HEK293 (cell line): ENCODE results near the gene EVI5L.

Experiments
- CTCF ChIA-PET: fragments of 350-600 bp; formaldehyde crosslinking; extraction: SDS; loops from one replicate; lab custom pipeline; 2021; ENCODE audit warnings: antibody characterized with exemption; lab: Yijun Ruan, JAX
- POLR2A ChIA-PET: fragments of 300-600 bp; formaldehyde crosslinking; extraction: SDS; loops from one replicate; lab custom pipeline; 2020; ENCODE audit warnings: antibody characterized with exemption, inconsistent platforms; lab: Yijun Ruan, JAX
- H3K27ac ChIP-seq: fragments of 200-500 bp; sonication (Bioruptor generic); 2 replicates; pipeline ENCODE4 v1.5.1; 2014; ENCODE audit warnings: low read depth, low read length, control low read depth, inconsistent platforms; ENCODE audit errors: extremely low read depth
- H3K36me3 ChIP-seq, 2 experiments: fragments of 200-500 bp in 1 of 2; sonication (Bioruptor generic) in 1 of 2; 1 replicate in 1 of 2; 2 replicates in 1 of 2; pipeline ENCODE4 v1.5.1; 2014 to 2017; ENCODE audit warnings: inconsistent platforms in 2 of 2, low read length in 2 of 2; ENCODE audit not compliant: control insufficient read depth in 2 of 2, insufficient read depth in 1 of 2
- H3K4me1 ChIP-seq: fragments of 200-500 bp; sonication (Bioruptor generic); 2 replicates; pipeline ENCODE4 v1.5.1; 2014; ENCODE audit warnings: mild to moderate bottlenecking, low read length, inconsistent platforms; ENCODE audit not compliant: control insufficient read depth, insufficient read depth
- H3K4me3 ChIP-seq: 2 replicates; pipeline ENCODE4 v1.5.1; 2011; ENCODE audit warnings: low read depth, mild to moderate bottlenecking, control low read depth, low read length, moderate library complexity
- H3K9me3 ChIP-seq: fragments of 200-500 bp; sonication (Bioruptor generic); 2 replicates; pipeline ENCODE4 v1.5.1; 2014; ENCODE audit warnings: low read depth, low read length, inconsistent platforms; ENCODE audit not compliant: control insufficient read depth, insufficient read depth
- GLI4 ChIP-seq: fragments of 450-650 bp; formaldehyde crosslinking; IDR thresholded peaks from 2 replicates; pipeline ENCODE4 v1.5.1; 2016; ENCODE audit warnings: missing biosample characterization, missing genetic modification characterization
- MEIS1 ChIP-seq: sonication (generic); formaldehyde crosslinking; IDR thresholded peaks from 2 replicates; pipeline ENCODE4 v1.8.1; 2022; ENCODE audit warnings: missing genetic modification reagents, mild to moderate bottlenecking, borderline replicate concordance
- PRDM1 ChIP-seq: fragments of 450-650 bp; formaldehyde crosslinking; IDR thresholded peaks from 2 replicates; pipeline ENCODE4; 2016; ENCODE audit warnings: missing biosample characterization, missing genetic modification characterization
- SETDB1 ChIP-seq: IDR thresholded peaks from one replicate; pipeline ENCODE4 v1.6.1; 2017; ENCODE audit warnings: mild to moderate bottlenecking, low read length, moderate library complexity, mixed read lengths; ENCODE audit not compliant: insufficient read length
- TCF7L2 ChIP-seq: IDR thresholded peaks from 2 replicates; pipeline ENCODE4 v1.6.1; 2011; ENCODE audit warnings: low read depth, mild to moderate bottlenecking, inconsistent platforms, low read length, moderate library complexity, borderline replicate concordance
- ZBTB21 ChIP-seq: fragments of 450-650 bp; formaldehyde crosslinking; IDR thresholded peaks from 2 replicates; pipeline ENCODE4 v1.5.1; 2017; ENCODE audit warnings: missing biosample characterization, missing genetic modification characterization
- ZNF10 ChIP-seq: fragments of 450-650 bp; formaldehyde crosslinking; IDR thresholded peaks from 2 replicates; pipeline ENCODE4 v1.5.1; 2017; ENCODE audit warnings: missing biosample characterization, missing genetic modification characterization
- ZNF121 ChIP-seq: fragments of 450-650 bp; formaldehyde crosslinking; IDR thresholded peaks from 2 replicates; pipeline ENCODE4 v1.5.1; 2016; ENCODE audit warnings: missing biosample characterization, missing genetic modification characterization
- ZNF175 ChIP-seq: fragments of 450-650 bp; formaldehyde crosslinking; IDR thresholded peaks from 2 replicates; pipeline ENCODE4 v1.5.1; 2016; ENCODE audit warnings: missing biosample characterization, missing genetic modification characterization
- ZNF211 ChIP-seq: fragments of 450-650 bp; formaldehyde crosslinking; IDR thresholded peaks from 2 replicates; pipeline ENCODE4 v1.5.1; 2016; ENCODE audit warnings: low read depth, missing biosample characterization, missing genetic modification characterization
- ZNF24 ChIP-seq: fragments of 450-650 bp; formaldehyde crosslinking; IDR thresholded peaks from 2 replicates; pipeline ENCODE4 v1.5.1; 2016; ENCODE audit warnings: missing biosample characterization, missing genetic modification characterization
- ZNF266 ChIP-seq: fragments of 450-650 bp; formaldehyde crosslinking; IDR thresholded peaks from 2 replicates; pipeline ENCODE4 v1.5.1; 2016; ENCODE audit warnings: missing biosample characterization, missing genetic modification characterization, low read depth
- ZNF394 ChIP-seq: fragments of 450-650 bp; formaldehyde crosslinking; IDR thresholded peaks from 2 replicates; pipeline ENCODE4 v1.5.1; 2016; ENCODE audit warnings: missing biosample characterization, missing genetic modification characterization, mild to moderate bottlenecking, moderate library complexity, borderline replicate concordance
- ZNF544 ChIP-seq: fragments of 450-650 bp; formaldehyde crosslinking; IDR thresholded peaks from 2 replicates; pipeline ENCODE4 v1.5.0; 2017; ENCODE audit warnings: missing biosample characterization, missing genetic modification characterization
- ZNF558 ChIP-seq: fragments of 450-650 bp; formaldehyde crosslinking; IDR thresholded peaks from 2 replicates; pipeline ENCODE4 v1.5.1; 2016; ENCODE audit warnings: missing biosample characterization, missing genetic modification characterization
- ZNF560 ChIP-seq: fragments of 450-650 bp; formaldehyde crosslinking; IDR thresholded peaks from 2 replicates; pipeline ENCODE4 v1.5.1; 2017; ENCODE audit warnings: missing biosample characterization, missing genetic modification characterization, borderline replicate concordance
- ZNF600 ChIP-seq: fragments of 450-650 bp; formaldehyde crosslinking; IDR thresholded peaks from 2 replicates; pipeline ENCODE4 v1.5.1; 2016; ENCODE audit warnings: missing biosample characterization, missing genetic modification characterization
- ZNF677 ChIP-seq: fragments of 450-650 bp; IDR thresholded peaks from 2 replicates; pipeline ENCODE4 v1.5.0; 2018; ENCODE audit warnings: missing biosample characterization, mild to moderate bottlenecking, missing genetic modification characterization, moderate library complexity
- ZNF76 ChIP-seq: fragments of 450-650 bp; formaldehyde crosslinking; IDR thresholded peaks from 2 replicates; pipeline ENCODE4; 2016; ENCODE audit warnings: low read depth, missing biosample characterization, missing genetic modification characterization, borderline replicate concordance
- ZNF777 ChIP-seq: fragments of 450-650 bp; formaldehyde crosslinking; IDR thresholded peaks from 2 replicates; pipeline ENCODE4 v1.5.1; 2017; ENCODE audit warnings: missing biosample characterization, missing genetic modification characterization, borderline replicate concordance
- TF ChIP-seq, protein P1 (sequence below): fragments of 450-650 bp; formaldehyde crosslinking; IDR thresholded peaks from 2 replicates; pipeline ENCODE4 v1.5.1; 2016; ENCODE audit warnings: missing biosample characterization, missing genetic modification characterization
- TF ChIP-seq, protein P2 (sequence below): fragments of 450-650 bp; formaldehyde crosslinking; IDR thresholded peaks from 2 replicates; pipeline ENCODE4 v1.5.1; 2016; ENCODE audit warnings: missing biosample characterization, missing genetic modification characterization
- TF ChIP-seq, protein P3 (sequence below): fragments of 450-650 bp; formaldehyde crosslinking; IDR thresholded peaks from 2 replicates; pipeline ENCODE4 v1.5.1; 2016; ENCODE audit warnings: missing biosample characterization, missing genetic modification characterization
- TF ChIP-seq, protein P4 (sequence below): IDR thresholded peaks from 2 replicates; pipeline ENCODE4 v1.6.1; 2011; ENCODE audit warnings: mild to moderate bottlenecking, low read depth, low read length, borderline replicate concordance

Gene EVI5L

DNA sequence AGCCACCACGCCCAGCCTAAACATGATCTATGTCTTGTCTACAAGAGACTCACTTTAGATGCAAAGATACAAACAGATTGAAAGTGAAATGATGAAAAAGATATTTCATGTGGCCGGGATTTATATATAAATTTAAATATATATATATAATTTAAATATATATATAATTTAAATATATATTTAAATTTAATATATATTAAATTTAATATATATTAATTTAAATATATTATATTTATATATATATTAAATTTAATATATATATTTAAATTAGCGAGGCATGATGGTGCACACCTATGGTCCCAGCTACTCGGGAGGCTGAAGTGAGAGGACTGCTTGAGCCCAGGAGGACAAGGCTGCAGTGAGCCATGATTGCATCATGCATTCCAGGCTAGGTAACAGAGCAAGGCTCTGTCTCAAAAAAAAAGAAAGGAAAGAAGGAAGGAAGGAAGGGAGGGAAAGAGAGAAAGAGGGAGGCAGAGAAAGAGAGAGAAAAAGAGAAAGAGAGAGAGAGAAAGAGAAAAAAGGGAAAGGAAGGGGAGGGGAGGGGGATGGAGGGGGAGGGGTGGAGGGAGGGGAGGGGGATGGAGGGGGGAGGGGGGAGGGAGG lies 7.0 kb upstream of the EVI5L start:
- TF ChIP-seq ZNF10 (tag by site-specific recombination) = no peak
- peak; percentile 81 for TF ChIP-seq PRDM1 (tag by site-specific recombination)
- TF ChIP-seq GLI4 (tag by site-specific recombination) = no peak
- H3K4me3 ChIP-seq = no peak overlapping the region
- no peak overlapping the region for H3K27ac ChIP-seq
- CTCF ChIA-PET = interaction anchor here (1.2 kb wide), 1 partner anchor 147 kb away, joined by 3 read pairs; no protein-coding TSS in a partner anchor
- H3K9me3 ChIP-seq = no peaks in the 10 kb centered on the region
- no peaks in the 10 kb centered on the region for H3K36me3 ChIP-seq
- H3K4me1 ChIP-seq = no peaks in the 10 kb centered on the region
- POLR2A ChIA-PET = no interaction called here

DNA sequence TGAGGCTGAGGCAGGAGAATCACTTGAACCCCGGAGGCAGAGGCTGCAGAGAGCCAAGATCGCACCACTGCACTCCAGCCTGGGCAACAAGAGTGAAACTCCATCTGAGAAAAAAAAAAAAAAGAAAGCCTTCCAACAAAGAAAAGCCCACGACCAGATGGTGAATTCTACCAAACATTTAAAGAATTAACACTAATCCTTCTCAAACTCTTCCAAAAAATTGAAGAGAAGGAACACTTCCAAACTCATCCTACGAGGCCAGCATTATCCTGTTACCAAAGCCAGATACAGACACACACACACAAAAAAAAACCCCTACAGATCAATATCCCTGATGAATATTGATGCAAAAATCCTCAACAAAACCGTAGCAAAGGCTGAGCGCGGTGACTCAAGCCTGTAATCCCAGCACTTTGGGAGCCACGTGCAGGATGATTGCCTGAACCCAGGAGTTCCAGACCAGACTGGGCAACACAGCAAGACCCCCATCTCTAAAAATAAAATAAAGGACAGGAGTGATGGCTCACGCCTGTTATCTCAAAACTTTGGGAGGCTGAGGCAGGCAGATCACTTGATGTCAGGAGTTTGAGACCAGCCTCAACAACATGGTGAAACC lies 6.2 kb upstream of the EVI5L start:
- TF ChIP-seq ZNF121 (peak; percentile 97), TCF7L2 (no peak)
- TF ChIP-seq, protein P1, sequence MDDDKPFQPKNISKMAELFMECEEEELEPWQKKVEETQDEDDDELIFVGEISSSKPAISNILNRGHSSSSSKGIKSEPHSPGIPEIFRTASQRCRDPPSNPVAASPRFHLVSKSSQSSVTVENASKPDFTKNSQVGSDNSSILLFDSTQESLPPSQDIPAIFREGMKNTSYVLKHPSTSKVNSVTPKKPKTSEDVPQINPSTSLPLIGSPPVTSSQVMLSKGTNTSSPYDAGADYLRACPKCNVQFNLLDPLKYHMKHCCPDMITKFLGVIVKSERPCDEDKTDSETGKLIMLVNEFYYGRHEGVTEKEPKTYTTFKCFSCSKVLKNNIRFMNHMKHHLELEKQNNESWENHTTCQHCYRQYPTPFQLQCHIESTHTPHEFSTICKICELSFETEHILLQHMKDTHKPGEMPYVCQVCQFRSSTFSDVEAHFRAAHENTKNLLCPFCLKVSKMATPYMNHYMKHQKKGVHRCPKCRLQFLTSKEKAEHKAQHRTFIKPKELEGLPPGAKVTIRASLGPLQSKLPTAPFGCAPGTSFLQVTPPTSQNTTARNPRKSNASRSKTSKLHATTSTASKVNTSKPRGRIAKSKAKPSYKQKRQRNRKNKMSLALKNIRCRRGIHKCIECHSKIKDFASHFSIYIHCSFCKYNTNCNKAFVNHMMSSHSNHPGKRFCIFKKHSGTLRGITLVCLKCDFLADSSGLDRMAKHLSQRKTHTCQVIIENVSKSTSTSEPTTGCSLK (tag by site-specific recombination) = no peak
- POLR2A ChIA-PET = no interaction called here
- no peaks in the 10 kb centered on the region for H3K9me3 ChIP-seq
- CTCF ChIA-PET = no interaction called here
- H3K4me1 ChIP-seq = no peaks in the 10 kb centered on the region
- no peak overlapping the region for H3K27ac ChIP-seq
- no peaks in the 10 kb centered on the region for H3K36me3 ChIP-seq
- no peak overlapping the region for H3K4me3 ChIP-seq

DNA sequence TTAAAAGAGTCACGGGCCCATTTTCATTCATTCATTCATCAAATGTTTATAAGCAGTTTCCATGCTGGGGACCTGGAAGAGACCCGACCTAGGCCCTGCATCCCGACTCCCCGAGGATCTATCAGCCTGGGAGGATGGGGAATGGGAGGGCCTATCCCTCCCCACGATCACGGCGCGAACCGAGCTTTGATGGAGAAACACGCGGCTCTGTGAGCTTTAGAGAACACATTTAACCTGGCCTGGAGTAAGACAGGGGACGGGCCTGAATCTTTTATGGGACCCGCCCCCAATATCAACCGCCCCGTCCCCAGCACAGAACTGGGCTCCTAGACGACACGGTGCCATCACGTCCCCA lies 875 bp upstream of the EVI5L start:
- CTCF ChIA-PET = interaction anchor here (1.5 kb wide), 1 partner anchor 39 kb away, joined by 3 read pairs; no protein-coding TSS in a partner anchor
- Histone ChIP-seq H3K27ac (no peak overlapping the region), H3K4me3 (peak overlapping the region; percentile 45), H3K4me1 (no peaks in the 10 kb centered on the region), H3K9me3 (no peaks in the 10 kb centered on the region), H3K36me3 (no peaks in the 10 kb centered on the region)
- POLR2A ChIA-PET = interaction anchor here (1.4 kb wide), 1 partner anchor 75 kb away, joined by 3 read pairs; the partner anchor contains the start of gene MAP2K7
- no peak for TF ChIP-seq ZNF544
- TF ChIP-seq ZNF677 (tag by site-specific recombination) = no peak
- no peak for TF ChIP-seq SETDB1
- TF ChIP-seq ZNF558 = no peak
- no peak for TF ChIP-seq ZNF266 (tag by site-specific recombination)
- TF ChIP-seq MEIS1 (CRISPR knock-in tag) = no peak
- TF ChIP-seq ZNF175 = no peak
- TF ChIP-seq, protein P2, sequence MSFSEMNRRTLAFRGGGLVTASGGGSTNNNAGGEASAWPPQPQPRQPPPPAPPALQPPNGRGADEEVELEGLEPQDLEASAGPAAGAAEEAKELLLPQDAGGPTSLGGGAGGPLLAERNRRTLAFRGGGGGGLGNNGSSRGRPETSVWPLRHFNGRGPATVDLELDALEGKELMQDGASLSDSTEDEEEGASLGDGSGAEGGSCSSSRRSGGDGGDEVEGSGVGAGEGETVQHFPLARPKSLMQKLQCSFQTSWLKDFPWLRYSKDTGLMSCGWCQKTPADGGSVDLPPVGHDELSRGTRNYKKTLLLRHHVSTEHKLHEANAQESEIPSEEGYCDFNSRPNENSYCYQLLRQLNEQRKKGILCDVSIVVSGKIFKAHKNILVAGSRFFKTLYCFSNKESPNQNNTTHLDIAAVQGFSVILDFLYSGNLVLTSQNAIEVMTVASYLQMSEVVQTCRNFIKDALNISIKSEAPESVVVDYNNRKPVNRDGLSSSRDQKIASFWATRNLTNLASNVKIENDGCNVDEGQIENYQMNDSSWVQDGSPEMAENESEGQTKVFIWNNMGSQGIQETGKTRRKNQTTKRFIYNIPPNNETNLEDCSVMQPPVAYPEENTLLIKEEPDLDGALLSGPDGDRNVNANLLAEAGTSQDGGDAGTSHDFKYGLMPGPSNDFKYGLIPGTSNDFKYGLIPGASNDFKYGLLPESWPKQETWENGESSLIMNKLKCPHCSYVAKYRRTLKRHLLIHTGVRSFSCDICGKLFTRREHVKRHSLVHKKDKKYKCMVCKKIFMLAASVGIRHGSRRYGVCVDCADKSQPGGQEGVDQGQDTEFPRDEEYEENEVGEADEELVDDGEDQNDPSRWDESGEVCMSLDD (tag by site-specific recombination) = no peak
- TF ChIP-seq ZNF211 (tag by site-specific recombination) = no peak
- TF ChIP-seq ZNF76 (tag by site-specific recombination) = no peak
- TF ChIP-seq, protein P3, sequence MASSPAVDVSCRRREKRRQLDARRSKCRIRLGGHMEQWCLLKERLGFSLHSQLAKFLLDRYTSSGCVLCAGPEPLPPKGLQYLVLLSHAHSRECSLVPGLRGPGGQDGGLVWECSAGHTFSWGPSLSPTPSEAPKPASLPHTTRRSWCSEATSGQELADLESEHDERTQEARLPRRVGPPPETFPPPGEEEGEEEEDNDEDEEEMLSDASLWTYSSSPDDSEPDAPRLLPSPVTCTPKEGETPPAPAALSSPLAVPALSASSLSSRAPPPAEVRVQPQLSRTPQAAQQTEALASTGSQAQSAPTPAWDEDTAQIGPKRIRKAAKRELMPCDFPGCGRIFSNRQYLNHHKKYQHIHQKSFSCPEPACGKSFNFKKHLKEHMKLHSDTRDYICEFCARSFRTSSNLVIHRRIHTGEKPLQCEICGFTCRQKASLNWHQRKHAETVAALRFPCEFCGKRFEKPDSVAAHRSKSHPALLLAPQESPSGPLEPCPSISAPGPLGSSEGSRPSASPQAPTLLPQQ (tag by site-specific recombination) = no peak
- TF ChIP-seq ZNF777 (tag by site-specific recombination) = peak; percentile 80; the same call in 1 of the 2 replicates
- 0 out of 2 replicates have a peak, but pooled peaks have one; percentile 5 for TF ChIP-seq ZNF24 (tag by site-specific recombination)
- TF ChIP-seq ZNF560 = no peak
- TF ChIP-seq ZBTB21 (tag by site-specific recombination) = no peak
- TF ChIP-seq ZNF600 (tag by site-specific recombination) = 0 out of 2 replicates have a peak, but pooled peaks have one; percentile 33
- TF ChIP-seq ZNF394 = no peak
- TF ChIP-seq, protein P4, sequence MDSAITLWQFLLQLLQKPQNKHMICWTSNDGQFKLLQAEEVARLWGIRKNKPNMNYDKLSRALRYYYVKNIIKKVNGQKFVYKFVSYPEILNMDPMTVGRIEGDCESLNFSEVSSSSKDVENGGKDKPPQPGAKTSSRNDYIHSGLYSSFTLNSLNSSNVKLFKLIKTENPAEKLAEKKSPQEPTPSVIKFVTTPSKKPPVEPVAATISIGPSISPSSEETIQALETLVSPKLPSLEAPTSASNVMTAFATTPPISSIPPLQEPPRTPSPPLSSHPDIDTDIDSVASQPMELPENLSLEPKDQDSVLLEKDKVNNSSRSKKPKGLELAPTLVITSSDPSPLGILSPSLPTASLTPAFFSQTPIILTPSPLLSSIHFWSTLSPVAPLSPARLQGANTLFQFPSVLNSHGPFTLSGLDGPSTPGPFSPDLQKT = no peak
